HG02763 (cell line): Measurements from ENCODE around the gene TRIM49C.
"Not testable (repeated sequence)": the region's sequence is repeated elsewhere in the genome, so short reads cannot be mapped to it uniquely, and the experiment has no call there.

Source experiments
- ATAC-seq: cut with Tn5 transposase; IDR thresholded peaks from one replicate; pipeline ENCODE4 v1.9.1; 2021; ENCODE audit warnings: mild to moderate bottlenecking, moderate library complexity; ENCODE audit not compliant: unreplicated experiment

Gene TRIM49C

GRCh38 chr11:90030806-90031205 is at the start of gene TRIM49C:
TSS of gene TRIM49C (plus strand) at chr11:90031106. CDS start at chr11:90035212, 4,106 bp downstream.
- not testable (repeated sequence) for ATAC-seq

GRCh38 chr11:90024184-90024583 is 6.7 kb upstream of the TRIM49C start:
- not testable (repeated sequence) for ATAC-seq

GRCh38 chr11:90051591-90052209 is 20.8 kb downstream of the TRIM49C start:
- ATAC-seq = not testable (repeated sequence)

GRCh38 chr11:90052311-90052710 is 21.4 kb downstream of the TRIM49C start:
- ATAC-seq = not testable (repeated sequence)

GRCh38 chr11:90053545-90053944 is 22.6 kb downstream of the TRIM49C start:
- not testable (repeated sequence) for ATAC-seq

DNA sequence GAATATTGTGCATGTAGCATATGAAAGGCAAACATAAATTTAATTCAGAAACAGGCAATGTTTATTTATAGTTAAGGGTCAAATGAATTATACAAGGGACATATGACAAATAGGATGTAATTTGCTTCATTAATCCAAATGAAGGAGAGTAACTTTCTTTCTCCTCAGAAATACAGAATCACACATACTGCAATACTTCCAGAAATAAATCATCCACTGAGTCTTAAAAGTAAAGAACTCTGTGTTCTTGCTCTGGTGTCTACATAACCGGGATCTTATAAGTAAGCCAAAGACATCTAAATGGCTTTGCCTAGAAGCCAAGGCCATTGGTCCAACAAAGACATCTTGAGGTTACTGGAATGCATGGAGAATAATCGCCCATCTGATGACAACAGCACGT is 54.7 kb downstream of the TRIM49C start, which contains the start of gene UBTFL1:
UBTFL1 (plus strand) TSS at position 301 of the 400 bp plus-strand sequence; CDS start at position 301, 0 bp downstream.
- ATAC-seq = not testable (repeated sequence)

DNA sequence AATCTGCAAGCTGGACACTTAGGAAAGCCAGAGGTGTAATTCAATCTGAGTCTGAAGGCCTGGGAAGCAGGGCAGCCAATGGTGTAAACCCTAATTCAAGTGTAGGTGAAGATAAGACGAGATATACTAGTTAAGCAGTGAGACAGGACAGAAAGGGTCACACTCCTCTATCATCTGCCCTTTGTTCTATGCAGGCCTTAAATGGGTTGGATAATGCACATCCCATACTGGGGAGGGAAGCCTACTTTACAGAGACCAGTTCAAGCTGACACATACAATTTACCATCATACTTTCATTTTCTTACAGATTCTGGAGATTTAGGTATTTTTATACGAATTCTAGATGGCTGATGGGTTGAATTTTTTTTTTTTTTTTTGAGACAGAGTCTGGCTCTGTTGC is 57.8 kb downstream of the TRIM49C start:
- not testable (repeated sequence) for ATAC-seq
